Endothelial cell of umbilical vein (primary cell): Measurements from ENCODE around the gene PPIL6. TPM values are rescaled to one million over a fixed set of nuclear protein-coding genes. Genes with fewer than 3 reads are reported as not detected.

ENCODE experiments used
- BruUV-seq: library from RNA; stranded (reverse); fragments of 400-500 nt; replicated peaks from 2 replicates; lab custom pipeline; 2021; lab: Mats Ljungman, UMichigan
- CTCF ChIA-PET: fragments of 300-600, 350-600 bp; sonication (Branson Sonifier 250); formaldehyde crosslinking; loops from one replicate; lab custom pipeline; 2021; ENCODE audit warnings: antibody characterized with exemption, inconsistent platforms; lab: Charles Lee
- POLR2A ChIA-PET: fragments of 300-600, 350-600 bp; sonication (Branson Sonifier 250); formaldehyde crosslinking; loops from one replicate; lab custom pipeline; 2021; ENCODE audit warnings: antibody characterized with exemption, inconsistent platforms; lab: Charles Lee
- DNase-seq: peaks from one replicate; pipeline ENCODE4 v3.0.0-alpha.2; 2011; ENCODE audit warnings: low read depth, low spot score
- FAIRE-seq: peaks from 2 replicates; lab custom pipeline; 2011; peaks lifted over from hg19 to GRCh38; lab: Jason Lieb, UNC
- H2AFZ ChIP-seq: 2 replicates; pipeline ENCODE4 v1.6.0; 2012; ENCODE audit warnings: low read depth, low read length, control low read depth, inconsistent platforms
- H3K27ac ChIP-seq: 2 replicates; pipeline ENCODE4 v1.5.1; 2011; ENCODE audit warnings: low read depth, mild to moderate bottlenecking, control low read depth, low read length, moderate library complexity; ENCODE audit not compliant: insufficient read depth
- H3K27me3 ChIP-seq, 2 experiments: 2 replicates each; pipeline versions ENCODE4 v1.6.0 to v1.6.1; 2011; ENCODE audit warnings: low read length in 2 of 2, mixed read lengths in 1 of 2; ENCODE audit not compliant: control insufficient read depth in 2 of 2, insufficient read depth in 2 of 2
- H3K36me3 ChIP-seq, 2 experiments: 2 replicates in 1 of 2; 3 replicates in 1 of 2; pipeline ENCODE4 v1.5.1; 2011; ENCODE audit warnings: low read length in 2 of 2, mild to moderate bottlenecking in 1 of 2, moderate library complexity in 1 of 2; ENCODE audit not compliant: control insufficient read depth in 2 of 2, insufficient read depth in 2 of 2; ENCODE audit errors: extremely low read depth in 1 of 2
- H3K4me1 ChIP-seq: 3 replicates; pipeline ENCODE4 v1.5.1; 2011; ENCODE audit warnings: mild to moderate bottlenecking, low read length; ENCODE audit not compliant: control insufficient read depth, insufficient read depth; ENCODE audit errors: extremely low read depth
- H3K4me2 ChIP-seq: 2 replicates; pipeline ENCODE4 v1.6.1; 2011; ENCODE audit warnings: low read length, control low read depth, mixed read lengths; ENCODE audit not compliant: insufficient read depth
- H3K4me3 ChIP-seq, 3 experiments: fragments of 200-600 bp in 1 of 3; sonication (generic), shearing (Covaris generic) in 1 of 3; replicated peaks in 1 of 3; 2 replicates each; pipeline ENCODE4 v1.5.1; 2011 to 2016; ENCODE audit warnings: control low read depth in 3 of 3, low read length in 3 of 3, mild to moderate bottlenecking in 2 of 3, inconsistent platforms in 1 of 3, low read depth in 1 of 3, moderate library complexity in 1 of 3; ENCODE audit not compliant: insufficient read depth in 1 of 3
- H3K79me2 ChIP-seq: 2 replicates; pipeline ENCODE4 v1.6.0; 2012; ENCODE audit warnings: low read length, inconsistent platforms; ENCODE audit not compliant: control insufficient read depth, insufficient read depth
- H3K9ac ChIP-seq: replicated peaks from 2 replicates; pipeline ENCODE3; 2011; ENCODE audit warnings: low read length, control low read depth; ENCODE audit not compliant: insufficient read depth; ENCODE audit errors: extremely low read depth
- H3K9me1 ChIP-seq: replicated peaks from 3 replicates; pipeline ENCODE4 v1.6.0; 2011; ENCODE audit warnings: mild to moderate bottlenecking, low read length; ENCODE audit not compliant: control insufficient read depth, insufficient read depth; ENCODE audit errors: extremely low read depth
- H3K9me3 ChIP-seq: replicated peaks from 2 replicates; pipeline ENCODE4 v1.5.1; 2012; ENCODE audit warnings: low read length, inconsistent platforms; ENCODE audit not compliant: control insufficient read depth, insufficient read depth
- H4K20me1 ChIP-seq: replicated peaks from 2 replicates; pipeline ENCODE3; 2011; ENCODE audit warnings: mild to moderate bottlenecking, low read length; ENCODE audit not compliant: control insufficient read depth, insufficient read depth; ENCODE audit errors: extremely low read depth
- CTCF ChIP-seq, 2 donors: IDR thresholded peaks; 1 replicate in 1 of 2; 2 replicates in 1 of 2; pipeline ENCODE4 v1.5.1; 2011; ENCODE audit warnings: low read length in 2 of 2, mild to moderate bottlenecking in 2 of 2, moderate library complexity in 2 of 2, control low read depth in 1 of 2, inconsistent platforms in 1 of 2, low read depth in 1 of 2; ENCODE audit not compliant: insufficient read depth in 1 of 2; ENCODE audit errors: extremely low read depth in 1 of 2
- FOS ChIP-seq: IDR thresholded peaks from 2 replicates; pipeline ENCODE4 v1.6.1; 2011; ENCODE audit warnings: mild to moderate bottlenecking, low read length, moderate library complexity, borderline replicate concordance; ENCODE audit not compliant: insufficient read depth
- GATA2 ChIP-seq: IDR thresholded peaks from 2 replicates; pipeline ENCODE4 v1.7.0; 2011; ENCODE audit warnings: low read depth, mild to moderate bottlenecking, moderate library complexity, mixed read lengths, low read length; ENCODE audit not compliant: insufficient read length, insufficient read depth
- JUN ChIP-seq: IDR thresholded peaks from 2 replicates; pipeline ENCODE4 v1.6.1; 2011; ENCODE audit warnings: borderline replicate concordance, low read depth; ENCODE audit not compliant: insufficient read length, insufficient read depth
- MAX ChIP-seq: IDR thresholded peaks from 2 replicates; pipeline ENCODE4 v1.6.1; 2011; ENCODE audit not compliant: insufficient read depth, insufficient read length
- MYC ChIP-seq: IDR thresholded peaks from one replicate; pipeline ENCODE4 v1.6.1; 2011; ENCODE audit warnings: mild to moderate bottlenecking, low read depth, low read length
- POLR2A ChIP-seq: IDR thresholded peaks from 2 replicates; pipeline ENCODE4 v1.6.1; 2012; ENCODE audit warnings: low read depth, mild to moderate bottlenecking, control low read depth, low read length
- dilution Hi-C: fragments of 300-500 bp; cut with MboI; formaldehyde crosslinking; loops from one replicate; pipeline ENCODE4 v1.15.0; 2019; ENCODE audit warnings: low sequenced_read_pairs; ENCODE audit not compliant: extremely low pct_ligation_motif_present
- intact Hi-C: fragments of 100-400 bp; cut with micrococcal nuclease; formaldehyde crosslinking; loops from one replicate; pipeline ENCODE4 v1.10.0; 2022
- polyA plus RNA-seq, 4 experiments: library from polyadenylated mRNA; depleted of rRNA in 3 of 4; stranded (reverse) in 3 of 4; unstranded in 1 of 4; fragments of >200 nt; gene quantifications; 2 replicates each; pipeline versions ENCODE4 v1.2.1 to v1.2.3, GENCODE V29; 2011 to 2012; ENCODE audit warnings: missing spikeins in 1 of 4
- total RNA-seq: library from RNA; stranded (reverse); gene quantifications from 2 replicates; pipeline ENCODE4 v1.2.3, GENCODE V29; 2021

Gene PPIL6
- total and polyA plus RNA-seq, 2 donors (not counting 3 experiments of a cell fraction or from before 2014, with no cell fraction given), result 0.11 to 0.33 TPM

GRCh38 chr6:109456111-109456583 lies 15.7 kb upstream of the PPIL6 start:
- DNase-seq (no peak), FAIRE-seq (no peak)
- peak overlapping the region; percentile 71 for H3K4me2 ChIP-seq
- TF ChIP-seq GATA2 (no peak), JUN (no peak), CTCF (IDR thresholded peaks at IDR 0.05; ENCODE audit: extremely low read depth in 1 of 2, insufficient read depth in 1 of 2, low read depth in 1 of 2, low read length in 2 of 2) (no peak), POLR2A (no peak), MYC (no peak), FOS (no peak), MAX (no peak)
- peak overlapping the region; percentile 98 for H2AFZ ChIP-seq
- dilution Hi-C loops, result no loop called here
- ChIA-PET POLR2A (no interaction called here), CTCF (interaction anchor here (0.6 to 1.8 kb wide), 7 partner anchors 8 to 269 kb away, joined by 3 to 11 read pairs (median 3); partner anchors contain the start of genes CD164, PPIL6, SMPD2 and ZBTB24)
- H3K4me1 ChIP-seq, result peaks cover 7% of the 10 kb centered on the region
- H3K4me3 ChIP-seq, result peak overlapping the region; percentile 66 to 73 (median 69)
- H3K9ac ChIP-seq, result peak overlapping the region; percentile 32
- intact Hi-C loops, result no loop called here
- no peak overlapping the region for H3K27ac ChIP-seq
- no peaks in the 10 kb centered on the region for H4K20me1 ChIP-seq
- H3K9me3 ChIP-seq, result no peaks in the 10 kb centered on the region
- H3K9me1 ChIP-seq, result no peaks in the 10 kb centered on the region
- H3K27me3 ChIP-seq, result no peaks in the 10 kb centered on the region
- no peaks in the 10 kb centered on the region for H3K36me3 ChIP-seq
- no peaks in the 10 kb centered on the region for H3K79me2 ChIP-seq
- no TSS peak for BruUV-seq
